ENCODE data around the gene C16orf92.

GRCh38 chr16:29987371-29988085, 35.5 kb upstream of the C16orf92 start:
- no peak for TF ChIP-seq CTCF (IDR thresholded peaks at IDR 0.05; ENCODE audit: insufficient read depth, low read depth, low read length)
- no peak for TF ChIP-seq EZH2 (IDR thresholded peaks at IDR 0.05; ENCODE audit: insufficient read depth, low read length)
